GM18519 (cell line): Measurements from ENCODE around the gene SNRPA1.

ENCODE experiments used
- ATAC-seq: cut with Tn5 transposase; IDR thresholded peaks from one replicate; pipeline ENCODE4 v1.9.1; 2021; ENCODE audit warnings: mild to moderate bottlenecking, moderate library complexity; ENCODE audit not compliant: unreplicated experiment, low FRiP score

Gene SNRPA1

GRCh38 chr15:101244036-101244781 lies 50.8 kb downstream of the SNRPA1 start:
- no peak for ATAC-seq

- ATAC-seq = no peak
Observed at GRCh38 chr15:101243420-101243819, 51.6 kb downstream of the SNRPA1 start.

- no peak for ATAC-seq
Observed at GRCh38 chr15:101242999-101243336, 52.1 kb downstream of the SNRPA1 start.

- peak; percentile 38 for ATAC-seq
Observed at GRCh38 chr15:101242160-101242998, 52.7 kb downstream of the SNRPA1 start.

GRCh38 chr15:101240358-101240757 lies 54.7 kb downstream of the SNRPA1 start:
- ATAC-seq = no peak

GRCh38 chr15:101239724-101240136 lies 55.3 kb downstream of the SNRPA1 start:
- ATAC-seq = no peak

- ATAC-seq = no peak
Observed at GRCh38 chr15:101237251-101237650, 57.8 kb downstream of the SNRPA1 start.

GRCh38 chr15:101233651-101234280 lies 61.3 kb downstream of the SNRPA1 start:
- no peak for ATAC-seq

GRCh38 chr15:101232677-101233076 lies 62.4 kb downstream of the SNRPA1 start:
- no peak for ATAC-seq
